A673 (cell line): ENCODE data around the gene REXO1. TPM values are rescaled to one million over a fixed set of nuclear protein-coding genes. Genes with fewer than 3 reads are reported as not detected.

ENCODE experiments used
- BruUV-seq: library from RNA; stranded (reverse); fragments of 400-500 nt; replicated peaks from 2 replicates; lab custom pipeline; 2021; lab: Mats Ljungman, UMichigan
- CTCF ChIA-PET: fragments of 300-600 bp; sonication (Branson Sonifier 250); formaldehyde crosslinking; loops from one replicate; lab custom pipeline; 2022; ENCODE audit warnings: antibody characterized with exemption; lab: Charles Lee
- POLR2A ChIA-PET: fragments of 300-600 bp; sonication (Branson Sonifier 250); formaldehyde crosslinking; loops from one replicate; lab custom pipeline; 2022; ENCODE audit warnings: antibody characterized with exemption; ENCODE audit not compliant: low non-redundant PET; lab: Charles Lee
- DNase-seq: peaks from one replicate; pipeline ENCODE4 v3.0.0-alpha.2; 2015; ENCODE audit warnings: low spot score
- H3K27ac ChIP-seq: fragments of 200-600 bp; sonication (generic); 2 replicates; pipeline ENCODE4 v1.5.1; 2016; ENCODE audit warnings: mixed run types, low read depth, mild to moderate bottlenecking, mixed read lengths, antibody characterized with exemption, low read length; ENCODE audit not compliant: poor library complexity, severe bottlenecking
- H3K27me3 ChIP-seq: fragments of 200-600 bp; sonication (generic); replicated peaks from 2 replicates; pipeline ENCODE4 v1.6.1; 2017; ENCODE audit warnings: mixed run types, low read depth, mild to moderate bottlenecking, mixed read lengths, antibody characterized with exemption, low read length; ENCODE audit not compliant: insufficient read depth, poor library complexity
- H3K36me3 ChIP-seq: fragments of 200-600 bp; sonication (generic); 2 replicates; pipeline ENCODE4 v1.6.1; 2016; ENCODE audit warnings: mixed run types, mild to moderate bottlenecking, mixed read lengths, antibody characterized with exemption, low read length; ENCODE audit not compliant: insufficient read depth, poor library complexity, severe bottlenecking
- H3K4me1 ChIP-seq: fragments of 200-600 bp; sonication (generic); 2 replicates; pipeline ENCODE4 v1.6.1; 2017; ENCODE audit warnings: mixed run types, mild to moderate bottlenecking, mixed read lengths, antibody characterized with exemption, low read length; ENCODE audit not compliant: insufficient read depth, poor library complexity, severe bottlenecking
- H3K4me3 ChIP-seq: fragments of 200-600 bp; sonication (generic); 2 replicates; pipeline ENCODE4 v1.5.1; 2016; ENCODE audit warnings: low read depth, mixed run types, mild to moderate bottlenecking, mixed read lengths, low read length; ENCODE audit not compliant: poor library complexity, severe bottlenecking
- H3K9me3 ChIP-seq: fragments of 200-600 bp; sonication (generic); 2 replicates; pipeline ENCODE4 v1.6.1; 2016; ENCODE audit warnings: mixed run types, low read depth, mild to moderate bottlenecking, mixed read lengths, antibody characterized with exemption, low read length; ENCODE audit not compliant: poor library complexity, severe bottlenecking
- EZH2 ChIP-seq: fragments of 200-600 bp; sonication (generic); IDR thresholded peaks from 2 replicates; pipeline ENCODE4 v1.6.1; 2017; ENCODE audit warnings: borderline replicate concordance, low read depth, mild to moderate bottlenecking, mixed read lengths, antibody characterized with exemption, low read length; ENCODE audit not compliant: poor library complexity, severe bottlenecking
- intact Hi-C: fragments of 100-400 bp; cut with micrococcal nuclease; formaldehyde crosslinking; loops from one replicate; pipeline ENCODE4 v1.10.0; 2022; ENCODE audit not compliant: unreplicated experiment
- total RNA-seq: library from RNA; stranded (reverse); gene quantifications from 2 replicates; pipeline ENCODE4 v1.2.3, GENCODE V29; 2021
- TF ChIP-seq, protein P1 (sequence below): fragments of 300-800, 200-600 bp; sonication (generic); conservative IDR thresholded peaks from 2 replicates; pipeline ENCODE4 v1.5.1; 2017; ENCODE audit warnings: low read depth, mild to moderate bottlenecking, antibody characterized with exemption, low read length, moderate library complexity, mixed read lengths

The REXO1 gene
- total RNA-seq, 1 experiment from 2014 or later = 53.0 TPM

DNA sequence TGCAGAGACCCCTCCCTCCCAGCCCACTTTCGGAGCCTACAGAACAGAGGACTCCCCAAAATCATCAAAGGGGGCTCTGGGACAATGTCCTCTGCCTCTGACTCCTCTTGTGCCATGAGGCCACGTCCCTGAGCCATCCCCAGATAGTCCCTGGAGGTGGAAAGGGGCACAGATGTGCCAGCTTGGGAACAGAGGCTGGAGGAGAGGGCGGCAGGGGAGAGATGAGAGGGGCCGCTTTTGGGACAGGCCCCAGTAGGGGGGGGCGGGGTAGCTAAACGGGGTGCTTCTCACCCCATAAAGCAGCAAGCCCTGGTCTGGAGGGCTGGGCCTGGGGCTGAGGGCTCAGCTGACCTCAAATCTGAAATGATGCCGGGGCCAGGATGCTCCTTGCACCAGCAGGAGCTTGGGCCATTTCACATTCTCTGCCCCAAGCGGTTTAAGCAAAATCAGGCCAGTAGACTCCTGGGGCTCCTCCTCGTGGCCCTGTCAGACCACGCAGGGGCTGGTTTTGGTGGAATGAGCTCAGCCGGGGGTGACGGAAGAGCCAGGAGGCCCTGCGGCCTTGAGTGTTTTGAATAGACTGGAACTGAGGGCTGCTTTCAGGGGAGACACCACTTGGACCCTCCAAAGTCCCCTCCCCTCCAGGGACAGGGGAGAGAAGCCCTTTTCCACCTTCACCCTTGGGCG is 67.9 kb downstream of the REXO1 start:
- peaks cover 48% of the 10 kb centered on the region for H3K27me3 ChIP-seq
- POLR2A ChIA-PET = interaction anchor here (0.7 kb wide), 1 partner anchor 25 kb away, joined by 5 read pairs; no protein-coding TSS in a partner anchor
- peaks cover 6% of the 10 kb centered on the region for H3K4me1 ChIP-seq
- no peak for DNase-seq
- intact Hi-C loops = no loop called here
- peaks cover 11% of the 10 kb centered on the region for H3K9me3 ChIP-seq
- H3K27ac ChIP-seq = no peak overlapping the region
- no TSS peak for BruUV-seq
- H3K36me3 ChIP-seq = no peaks in the 10 kb centered on the region
- CTCF ChIA-PET = interaction anchor here (0.6 to 1.0 kb wide), 2 partner anchors 16 to 235 kb away, joined by 5 to 6 read pairs; no protein-coding TSS in a partner anchor
- no peak for TF ChIP-seq EZH2
- TF ChIP-seq, protein P1, sequence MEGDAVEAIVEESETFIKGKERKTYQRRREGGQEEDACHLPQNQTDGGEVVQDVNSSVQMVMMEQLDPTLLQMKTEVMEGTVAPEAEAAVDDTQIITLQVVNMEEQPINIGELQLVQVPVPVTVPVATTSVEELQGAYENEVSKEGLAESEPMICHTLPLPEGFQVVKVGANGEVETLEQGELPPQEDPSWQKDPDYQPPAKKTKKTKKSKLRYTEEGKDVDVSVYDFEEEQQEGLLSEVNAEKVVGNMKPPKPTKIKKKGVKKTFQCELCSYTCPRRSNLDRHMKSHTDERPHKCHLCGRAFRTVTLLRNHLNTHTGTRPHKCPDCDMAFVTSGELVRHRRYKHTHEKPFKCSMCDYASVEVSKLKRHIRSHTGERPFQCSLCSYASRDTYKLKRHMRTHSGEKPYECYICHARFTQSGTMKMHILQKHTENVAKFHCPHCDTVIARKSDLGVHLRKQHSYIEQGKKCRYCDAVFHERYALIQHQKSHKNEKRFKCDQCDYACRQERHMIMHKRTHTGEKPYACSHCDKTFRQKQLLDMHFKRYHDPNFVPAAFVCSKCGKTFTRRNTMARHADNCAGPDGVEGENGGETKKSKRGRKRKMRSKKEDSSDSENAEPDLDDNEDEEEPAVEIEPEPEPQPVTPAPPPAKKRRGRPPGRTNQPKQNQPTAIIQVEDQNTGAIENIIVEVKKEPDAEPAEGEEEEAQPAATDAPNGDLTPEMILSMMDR = no peak
- no peak overlapping the region for H3K4me3 ChIP-seq

DNA sequence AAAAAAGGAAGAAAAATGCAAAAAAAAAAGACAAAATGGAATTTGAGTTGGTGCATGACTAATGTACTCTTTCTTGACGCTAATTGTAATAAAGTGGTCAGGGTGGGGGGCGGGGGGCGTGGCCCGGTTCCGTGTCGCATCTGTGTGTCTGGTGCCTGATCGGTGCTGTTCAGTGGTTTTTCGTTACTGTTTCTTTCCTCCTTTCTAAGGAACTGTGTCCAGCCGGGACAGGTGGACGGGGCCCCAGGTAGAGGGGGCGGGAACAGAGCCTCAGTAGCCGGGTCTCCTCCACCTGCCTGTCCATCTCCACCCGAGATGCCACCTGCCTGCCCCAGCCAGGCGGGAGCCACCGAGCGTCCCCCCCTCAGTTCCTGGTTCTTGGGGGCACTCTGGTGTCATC is 68.7 kb downstream of the REXO1 start:
- peaks cover 16% of the 10 kb centered on the region for H3K9me3 ChIP-seq
- H3K4me3 ChIP-seq = no peak overlapping the region
- H3K36me3 ChIP-seq = no peaks in the 10 kb centered on the region
- POLR2A ChIA-PET = no interaction called here
- intact Hi-C loops = no loop called here
- no TSS peak for BruUV-seq
- no peak for DNase-seq
- CTCF ChIA-PET = interaction anchor here (1.2 kb wide), 1 partner anchor 11 kb away, joined by 5 read pairs; no protein-coding TSS in a partner anchor
- peaks cover 6% of the 10 kb centered on the region for H3K4me1 ChIP-seq
- no peak overlapping the region for H3K27ac ChIP-seq
- TF ChIP-seq, protein P1 = no peak
- no peak for TF ChIP-seq EZH2
- peaks cover 54% of the 10 kb centered on the region for H3K27me3 ChIP-seq

- Histone ChIP-seq H3K4me1 (peaks cover 6% of the 10 kb centered on the region), H3K27me3 (peaks cover 70% of the 10 kb centered on the region), H3K9me3 (peaks cover 14% of the 10 kb centered on the region), H3K36me3 (no peaks in the 10 kb centered on the region), H3K4me3 (no peak overlapping the region), H3K27ac (no peak overlapping the region)
- CTCF ChIA-PET = no interaction called here
- no TSS peak for BruUV-seq
- no peak for TF ChIP-seq EZH2
- TF ChIP-seq, protein P1 = no peak
- POLR2A ChIA-PET = no interaction called here
- DNase-seq = no peak
- intact Hi-C loops = no loop called here
Observed at GRCh38 chr19:1777149-1777548, 71.1 kb downstream of the REXO1 start.
